K562 (cell line): ENCODE data around the gene SSR2. TPM values are rescaled to one million over a fixed set of nuclear protein-coding genes. Genes with fewer than 3 reads are reported as not detected.

Source experiments
- ATAC-seq: fragments of 200-7000 bp; cut with Tn5 transposase; 3 replicates; pipeline ENCODE4 v1.9.1; 2020; ENCODE audit warnings: moderate library complexity
- BruUV-seq: library from RNA; stranded (reverse); fragments of 400-500 nt; replicated peaks from 2 replicates; lab custom pipeline; 2021; lab: Mats Ljungman, UMichigan
- CTCF ChIA-PET: fragments of 300-600 bp; formaldehyde crosslinking; extraction: SDS; loops from one replicate; lab custom pipeline; 2021; ENCODE audit warnings: low intra/inter-chr PET ratio; lab: Yijun Ruan, JAX
- POLR2A ChIA-PET: fragments of 300-600, 350-650 bp; sonication (Branson Sonifier 250); formaldehyde crosslinking; extraction: SDS; loops from one replicate; lab custom pipeline; 2021; ENCODE audit warnings: antibody characterized with exemption, inconsistent platforms; lab: Yijun Ruan, JAX
- DNase-seq, 4 experiments: peaks; one replicate each; pipeline versions ENCODE4 v3.0.0 to v3.0.0-alpha.2; 2011 to 2018; ENCODE audit warnings: low spot score in 3 of 4, mixed read lengths in 3 of 4; ENCODE audit errors: extremely low read depth in 1 of 4
- FAIRE-seq: peaks from 2 replicates; lab custom pipeline; 2011; peaks lifted over from hg19 to GRCh38; lab: Jason Lieb, UNC
- H2AFZ ChIP-seq: 2 replicates; pipeline ENCODE4 v1.6.0; 2011; ENCODE audit warnings: low read depth, low read length, control low read depth, inconsistent platforms
- H3K27ac ChIP-seq: fragments of 200-600 bp; 3 replicates; pipeline ENCODE4 v1.8.0; 2011; ENCODE audit warnings: low read depth, mild to moderate bottlenecking, control low read depth, inconsistent platforms, low read length, moderate library complexity, mixed read lengths; ENCODE audit errors: extremely low read depth
- H3K27me3 ChIP-seq, 2 experiments: fragments of 300-600 bp in 1 of 2; 2 replicates in 1 of 2; 3 replicates in 1 of 2; pipeline versions ENCODE4 v1.6.0 to v1.8.0; 2011; ENCODE audit warnings: inconsistent platforms in 2 of 2, low read length in 2 of 2, mild to moderate bottlenecking in 1 of 2, mixed read lengths in 1 of 2, moderate library complexity in 1 of 2; ENCODE audit not compliant: control insufficient read depth in 2 of 2, insufficient read depth in 2 of 2
- H3K36me3 ChIP-seq: fragments of 300-600 bp; 3 replicates; pipeline ENCODE4 v1.8.0; 2011; ENCODE audit warnings: mild to moderate bottlenecking, low read length, inconsistent platforms; ENCODE audit not compliant: control insufficient read depth, insufficient read depth
- H3K4me1 ChIP-seq, 2 experiments: fragments of 200-600 bp in 1 of 2; replicated peaks in 1 of 2; 2 replicates in 1 of 2; 3 replicates in 1 of 2; pipeline versions ENCODE4 v1.5.1 to v1.8.0; 2011; ENCODE audit warnings: inconsistent platforms in 2 of 2, low read length in 2 of 2, mild to moderate bottlenecking in 1 of 2, mixed read lengths in 1 of 2, moderate library complexity in 1 of 2; ENCODE audit not compliant: control insufficient read depth in 2 of 2, insufficient read depth in 2 of 2
- H3K4me2 ChIP-seq: 2 replicates; pipeline ENCODE4 v1.6.1; 2011; ENCODE audit warnings: low read length, control low read depth, inconsistent platforms, mixed read lengths; ENCODE audit not compliant: insufficient read depth
- H3K4me3 ChIP-seq: fragments of 200-600 bp; sonication (generic), shearing (Covaris generic); 2 replicates; pipeline ENCODE4 v1.5.1; 2016; ENCODE audit warnings: control low read depth, inconsistent platforms
- H3K79me2 ChIP-seq: fragments of 200-600 bp; 3 replicates; pipeline ENCODE4 v1.8.0; 2011; ENCODE audit warnings: low read length, inconsistent platforms; ENCODE audit not compliant: control insufficient read depth, insufficient read depth
- H3K9ac ChIP-seq, 2 experiments: 2 replicates each; pipeline versions ENCODE4 v1.6.0 to v1.6.1; 2011; ENCODE audit warnings: low read depth in 2 of 2, low read length in 2 of 2, control low read depth in 1 of 2, inconsistent platforms in 1 of 2, mild to moderate bottlenecking in 1 of 2, mixed read lengths in 1 of 2; ENCODE audit not compliant: insufficient read depth in 1 of 2
- H3K9me1 ChIP-seq: one replicate; pipeline ENCODE4 v1.6.0; 2011; ENCODE audit warnings: inconsistent platforms, mild to moderate bottlenecking, low read length, moderate library complexity; ENCODE audit not compliant: control insufficient read depth, insufficient read depth
- H3K9me3 ChIP-seq: replicated peaks from 2 replicates; pipeline ENCODE4 v1.5.1; 2011; ENCODE audit warnings: low read depth, low read length, inconsistent platforms; ENCODE audit not compliant: control insufficient read depth, insufficient read depth
- H4K20me1 ChIP-seq: replicated peaks from 2 replicates; pipeline ENCODE4 v1.6.1; 2011; ENCODE audit warnings: low read length, inconsistent platforms, mixed read lengths; ENCODE audit not compliant: control insufficient read depth, insufficient read depth
- ARID1B ChIP-seq: fragments of 450-650 bp; IDR thresholded peaks from 2 replicates; pipeline ENCODE4 v1.6.1; 2016; ENCODE audit warnings: antibody characterized with exemption, mild to moderate bottlenecking, inconsistent platforms
- BRF2 ChIP-seq: IDR thresholded peaks from 3 replicates; pipeline ENCODE4 v1.6.1; 2011; ENCODE audit warnings: borderline replicate concordance, mild to moderate bottlenecking; ENCODE audit not compliant: insufficient read length, insufficient read depth
- HDAC6 ChIP-seq: IDR thresholded peaks from 2 replicates; pipeline ENCODE4 v1.6.1; 2012; ENCODE audit warnings: low read depth, mild to moderate bottlenecking, control low read depth, inconsistent platforms, low read length, moderate library complexity
- MED1 ChIP-seq: sonication (generic); formaldehyde crosslinking; IDR thresholded peaks from 2 replicates; pipeline ENCODE4 v1.8.1; 2023; ENCODE audit warnings: missing genetic modification reagents, borderline replicate concordance
- MEF2A ChIP-seq: IDR thresholded peaks from 2 replicates; pipeline ENCODE4 v1.6.1; 2011; ENCODE audit warnings: low read depth, mild to moderate bottlenecking, low read length, moderate library complexity; ENCODE audit not compliant: control insufficient read depth
- MYNN ChIP-seq, 2 experiments: sonication (generic); formaldehyde crosslinking in 1 of 2; IDR thresholded peaks; 2 replicates each; pipeline versions ENCODE4 v1.5.0 to v1.6.1; 2016 to 2020; ENCODE audit warnings: antibody characterized with exemption in 1 of 2, missing genetic modification reagents in 1 of 2
- NFXL1 ChIP-seq: fragments of 450-650 bp; formaldehyde crosslinking; IDR thresholded peaks from 2 replicates; pipeline ENCODE4 v1.4.0; 2021; ENCODE audit warnings: mild to moderate bottlenecking
- POLR3A ChIP-seq: IDR thresholded peaks from 2 replicates; pipeline ENCODE4 v1.6.1; 2011; ENCODE audit warnings: borderline replicate concordance, mild to moderate bottlenecking, moderate library complexity; ENCODE audit not compliant: insufficient read length, insufficient read depth; ENCODE audit errors: extremely low read depth
- RBM17 ChIP-seq: fragments of 200-400 bp; formaldehyde crosslinking; IDR thresholded peaks from 2 replicates; pipeline ENCODE4 v1.6.1; 2017; ENCODE audit warnings: low read depth, mild to moderate bottlenecking, low read length, borderline replicate concordance
- SMAD1 ChIP-seq: fragments of 150-350 bp; IDR thresholded peaks from 2 replicates; pipeline ENCODE4 v1.6.1; 2014; ENCODE audit warnings: low read length, low read depth; ENCODE audit not compliant: partially characterized antibody
- ZBTB7A ChIP-seq: IDR thresholded peaks from 2 replicates; pipeline ENCODE4 v1.6.1; 2011; ENCODE audit warnings: low read depth, mild to moderate bottlenecking, low read length, moderate library complexity, borderline replicate concordance; ENCODE audit not compliant: control insufficient read depth
- ZNF197 ChIP-seq: fragments of 200-800 bp; sonication (Bioruptor generic); IDR thresholded peaks from 2 replicates; pipeline ENCODE4 v1.6.1; 2016; ENCODE audit warnings: low read depth, missing genetic modification characterization, missing compliant biosample characterization
- ZNF589 ChIP-seq: fragments of 200-800 bp; sonication (Bioruptor generic); IDR thresholded peaks from 2 replicates; pipeline ENCODE4 v1.6.1; 2016; ENCODE audit warnings: low read depth, missing genetic modification characterization, missing compliant biosample characterization
- ZNF639 ChIP-seq, 2 experiments: fragments of 200-800 bp in 1 of 2; sonication (Bioruptor generic) in 1 of 2; sonication (generic) in 1 of 2; formaldehyde crosslinking in 1 of 2; IDR thresholded peaks in 1 of 2; conservative IDR thresholded peaks in 1 of 2; 2 replicates each; pipeline versions ENCODE4 v1.5.0 to v1.6.1; 2016 to 2020; ENCODE audit warnings: missing compliant biosample characterization in 1 of 2, missing genetic modification characterization in 1 of 2, missing genetic modification reagents in 1 of 2
- WGBS: fragments of 100-300 bp; shearing (Covaris generic); methylation state at CpG from one replicate; pipeline ENCODE4 v1.1.6; 2016; ENCODE audit warnings: low coverage, mixed read lengths; ENCODE audit not compliant: insufficient coverage; ENCODE audit errors: missing lambda C conversion rate; 5-methylcytosine and 5-hydroxymethylcytosine counted together
- in situ Hi-C: fragments of 300-500 bp; cut with MboI; formaldehyde crosslinking; loops from 4 replicates; pipeline ENCODE4 v1.15.0; 2018; ENCODE audit warnings: inconsistent platforms, mixed read lengths
- intact Hi-C: fragments of 100-400 bp; cut with micrococcal nuclease; formaldehyde crosslinking; loops from 2 replicates; pipeline ENCODE4 v1.14.2; 2022
- polyA plus RNA-seq, 8 experiments: library from polyadenylated mRNA; depleted of rRNA in 4 of 8; stranded (reverse) in 5 of 8; unstranded in 3 of 8; fragments of >200 nt; fragmentation: Nextera tagmentation in 2 of 8; fragmentation: Illumina TruSeq in 1 of 8; extraction: Ambion mirVana in 2 of 8; extraction: Trizol in 1 of 8; gene quantifications; 2 replicates each; pipeline versions ENCODE4 v1.2.1 to v1.2.3, GENCODE V29; 2011 to 2014; ENCODE audit warnings: inconsistent platforms in 1 of 8, missing spikeins in 1 of 8
- total RNA-seq, 7 experiments: library from RNA; depleted of rRNA in 6 of 7; stranded (reverse); fragments of >200 nt in 6 of 7; fragmentation: Illumina TruSeq in 2 of 7; extraction: Trizol in 2 of 7; gene quantifications; 2 replicates each; pipeline versions ENCODE4 v1.2.1 to v1.2.3, GENCODE V29; 2011 to 2021; ENCODE audit warnings: low replicate concordance in 1 of 7

SSR2 gene
- total and polyA plus RNA-seq, 9 of the 15 experiments (the other 6 are each of a cell fraction or from before 2014, with no cell fraction given), result 161 to 411 (median 240) TPM

DNA sequence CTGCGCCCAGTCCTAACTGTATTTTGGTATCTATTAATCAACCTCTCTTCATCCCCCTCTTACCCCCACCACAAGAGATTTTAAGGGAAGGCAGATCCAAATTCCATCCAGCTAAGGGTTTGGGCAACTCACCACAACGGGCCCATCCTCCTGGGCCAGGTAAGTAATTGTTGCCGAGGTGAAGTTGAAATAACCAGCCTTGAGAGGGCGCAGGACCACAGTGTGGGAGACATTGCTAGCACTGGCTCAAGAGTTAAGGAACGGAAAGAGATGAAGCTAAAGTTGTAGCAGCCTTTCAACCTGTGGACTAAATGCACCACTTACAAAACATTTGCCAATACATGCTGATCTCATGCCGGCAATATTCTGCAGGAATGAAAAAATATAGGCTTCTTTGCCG, 5.9 kb downstream of the SSR2 start:
- Histone ChIP-seq H4K20me1 (no peaks in the 10 kb centered on the region), H3K36me3 (peaks cover 91% of the 10 kb centered on the region), H3K4me3 (no peak overlapping the region), H3K27ac (no peak overlapping the region), H3K9ac (no peak overlapping the region), H3K79me2 (peaks cover 16% of the 10 kb centered on the region)
- intact Hi-C loops, result no loop called here
- no peak for DNase-seq
- TF ChIP-seq MED1 (CRISPR knock-in tag), result no peak
- TF ChIP-seq ZNF197 (CRISPR knock-in tag), result no peak
- no peak for TF ChIP-seq MYNN (IDR thresholded peaks at IDR 0.05)
- TF ChIP-seq MYNN (CRISPR knock-in tag; IDR thresholded peaks at IDR 0.05), result no peak
- no peak for TF ChIP-seq ZNF589 (CRISPR knock-in tag)
- TF ChIP-seq MEF2A, result no peak
- no peak for TF ChIP-seq RBM17
- TF ChIP-seq ZBTB7A, result no peak
- TF ChIP-seq NFXL1 (CRISPR knock-in tag), result no peak
- no peak for TF ChIP-seq POLR3A
- no peak for TF ChIP-seq ARID1B
- TF ChIP-seq BRF2, result no peak
- TF ChIP-seq ZNF639 (CRISPR knock-in tag; conservative IDR thresholded peaks at IDR 0.05 in 1 of 2, IDR thresholded peaks at IDR 0.05 in 1 of 2), result no peak
- no peak for TF ChIP-seq HDAC6
- TF ChIP-seq SMAD1, result no peak
- TF ChIP-seq, all 486 proteins: peak for 0
- WGBS, result 87% methylated on average over 7 of the region's 7 CpGs
- in situ Hi-C loops, result no loop called here
- ATAC-seq (no peak; the same call in 2 of the 3 replicates), FAIRE-seq (no peak)
- peaks cover 3 to 4% of the 10 kb centered on the region in 2 experiments; a peak in 3 of 5 replicates for H3K4me1 ChIP-seq
- H3K4me2 ChIP-seq, result no peak overlapping the region
- no peaks in the 10 kb centered on the region for H3K9me3 ChIP-seq
- POLR2A ChIA-PET, result no interaction called here
- no peak overlapping the region for H2AFZ ChIP-seq
- H3K9me1 ChIP-seq, result no peaks in the 10 kb centered on the region
- H3K27me3 ChIP-seq, result no peaks in the 10 kb centered on the region
- BruUV-seq, result no TSS peak
- CTCF ChIA-PET, result no interaction called here
